Fibroblast of pulmonary artery (primary cell): ENCODE results near the gene EPSTI1.

Experiments
- DNase-seq: peaks from one replicate; pipeline ENCODE4 v3.0.0-alpha.2; 2010; ENCODE audit warnings: low read depth
- H3K4me3 ChIP-seq: replicated peaks from 2 replicates; pipeline ENCODE4 v1.5.1; 2011; ENCODE audit warnings: low read depth, mild to moderate bottlenecking, control low read depth, low read length, moderate library complexity
- TF ChIP-seq, protein P1 (sequence below): IDR thresholded peaks from 2 replicates; pipeline ENCODE4 v1.5.1; 2011; ENCODE audit warnings: mild to moderate bottlenecking, control low read depth, low read length, inconsistent platforms; ENCODE audit errors: missing control alignments

EPSTI1 gene

DNA sequence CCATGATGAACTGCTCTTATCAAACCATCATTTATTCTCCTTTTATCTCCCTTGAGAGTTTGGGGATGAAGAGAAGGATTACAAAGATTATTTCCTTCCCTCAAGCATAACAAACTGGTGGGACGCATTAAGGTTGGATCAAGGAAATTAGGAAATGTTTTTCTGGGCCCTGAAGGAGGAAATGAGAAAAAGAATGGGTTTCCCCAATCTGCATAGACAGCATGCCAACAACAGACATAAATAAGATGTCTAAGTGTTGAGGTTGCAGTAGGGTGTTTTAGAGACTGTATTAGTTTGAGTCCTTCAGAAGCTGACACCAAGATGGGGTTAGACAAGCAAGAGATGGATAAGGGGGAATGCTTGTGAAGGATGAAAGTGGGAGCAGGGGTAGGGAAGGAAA lies 7.3 kb downstream of the EPSTI1 start:
- TF ChIP-seq, protein P1, sequence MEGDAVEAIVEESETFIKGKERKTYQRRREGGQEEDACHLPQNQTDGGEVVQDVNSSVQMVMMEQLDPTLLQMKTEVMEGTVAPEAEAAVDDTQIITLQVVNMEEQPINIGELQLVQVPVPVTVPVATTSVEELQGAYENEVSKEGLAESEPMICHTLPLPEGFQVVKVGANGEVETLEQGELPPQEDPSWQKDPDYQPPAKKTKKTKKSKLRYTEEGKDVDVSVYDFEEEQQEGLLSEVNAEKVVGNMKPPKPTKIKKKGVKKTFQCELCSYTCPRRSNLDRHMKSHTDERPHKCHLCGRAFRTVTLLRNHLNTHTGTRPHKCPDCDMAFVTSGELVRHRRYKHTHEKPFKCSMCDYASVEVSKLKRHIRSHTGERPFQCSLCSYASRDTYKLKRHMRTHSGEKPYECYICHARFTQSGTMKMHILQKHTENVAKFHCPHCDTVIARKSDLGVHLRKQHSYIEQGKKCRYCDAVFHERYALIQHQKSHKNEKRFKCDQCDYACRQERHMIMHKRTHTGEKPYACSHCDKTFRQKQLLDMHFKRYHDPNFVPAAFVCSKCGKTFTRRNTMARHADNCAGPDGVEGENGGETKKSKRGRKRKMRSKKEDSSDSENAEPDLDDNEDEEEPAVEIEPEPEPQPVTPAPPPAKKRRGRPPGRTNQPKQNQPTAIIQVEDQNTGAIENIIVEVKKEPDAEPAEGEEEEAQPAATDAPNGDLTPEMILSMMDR, result no peak
- DNase-seq, result no peak
- H3K4me3 ChIP-seq, result no peak overlapping the region

DNA sequence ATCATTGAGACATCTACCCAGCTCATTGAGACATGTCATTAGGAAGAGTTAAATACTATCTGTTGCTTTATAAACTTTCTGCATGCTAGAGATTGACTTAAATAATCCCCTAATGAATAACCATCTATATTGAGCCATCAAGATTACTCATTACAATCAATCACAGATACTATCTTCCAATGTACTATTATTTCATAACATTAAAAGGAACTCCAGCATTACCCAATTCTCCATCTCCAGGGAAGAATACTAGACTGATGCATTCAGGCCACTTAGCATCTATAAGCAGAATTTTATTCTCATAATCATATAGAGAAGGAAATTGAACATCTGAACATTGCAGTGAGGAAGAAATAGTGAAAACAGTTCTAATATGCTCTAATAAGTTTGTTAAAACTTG lies 8.0 kb downstream of the EPSTI1 start:
- H3K4me3 ChIP-seq, result no peak overlapping the region

DNA sequence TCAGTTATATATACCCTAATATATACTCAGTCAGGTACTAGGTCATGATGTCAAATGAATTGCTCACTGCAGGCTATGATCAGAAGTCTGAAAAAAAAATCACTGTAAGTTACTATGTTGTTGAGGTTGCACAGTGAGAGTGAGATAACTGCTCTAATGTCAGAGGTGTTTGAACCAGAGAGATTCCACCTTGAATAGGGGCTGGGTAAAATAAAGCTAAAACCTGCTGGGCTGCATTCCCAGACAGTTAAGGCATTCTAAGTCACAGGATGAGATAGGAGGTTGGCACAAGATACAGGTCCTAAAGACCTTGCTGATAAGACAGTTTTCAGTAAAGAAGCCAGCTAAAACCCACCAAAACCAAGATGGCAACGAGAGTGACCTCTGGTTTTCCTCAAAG lies 10.2 kb downstream of the EPSTI1 start:
- H3K4me3 ChIP-seq, result no peak overlapping the region
- no peak for DNase-seq
- TF ChIP-seq, protein P1, result no peak

More for the DNA sequence above, 8.0 kb downstream of the EPSTI1 start:
- DNase-seq, result no peak
- TF ChIP-seq, protein P1, result no peak

DNA sequence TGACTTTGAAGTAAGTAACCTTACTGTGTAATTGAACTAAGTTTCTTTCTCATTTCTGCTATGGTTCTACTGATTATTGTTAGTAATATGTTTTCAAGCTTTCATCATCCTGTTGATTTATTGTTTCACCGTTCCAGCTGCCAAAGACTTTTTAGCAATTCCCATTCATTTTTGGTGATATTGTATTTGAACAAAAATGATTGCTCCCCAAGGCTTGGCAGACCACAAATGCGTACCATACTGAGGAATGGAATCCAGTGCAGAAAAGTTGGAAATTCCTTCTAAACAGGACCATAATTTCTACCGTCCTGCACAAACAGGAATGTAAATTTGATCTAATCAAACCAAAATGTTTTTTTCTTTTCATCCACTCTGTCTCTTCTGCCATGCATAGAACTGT lies 10.7 kb downstream of the EPSTI1 start:
- H3K4me3 ChIP-seq, result no peak overlapping the region
- DNase-seq, result peak; percentile 76
- TF ChIP-seq, protein P1, result no peak

DNA sequence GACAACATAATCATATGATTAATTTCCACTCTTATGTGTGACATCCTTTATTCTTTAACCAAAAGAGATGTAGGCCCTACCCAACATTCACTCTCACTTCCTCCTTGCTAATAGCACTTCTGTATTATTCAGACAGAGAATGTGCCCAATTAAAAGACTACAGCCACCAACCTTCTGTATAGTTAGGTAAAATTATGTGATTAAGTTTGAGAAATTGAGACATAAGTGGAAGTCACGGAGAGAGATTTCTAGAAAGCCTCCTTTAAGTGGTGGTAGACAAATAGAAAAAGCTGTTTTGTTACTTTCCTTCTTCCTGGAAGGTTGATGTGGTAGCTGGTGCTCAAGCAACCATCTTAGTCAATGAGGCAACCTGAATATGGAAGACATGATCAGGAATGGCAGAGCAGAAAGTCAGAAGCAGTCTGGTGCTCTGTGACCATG lies 14.8 kb downstream of the EPSTI1 start:
- no peak for DNase-seq
- TF ChIP-seq, protein P1, result no peak
- no peak overlapping the region for H3K4me3 ChIP-seq

DNA sequence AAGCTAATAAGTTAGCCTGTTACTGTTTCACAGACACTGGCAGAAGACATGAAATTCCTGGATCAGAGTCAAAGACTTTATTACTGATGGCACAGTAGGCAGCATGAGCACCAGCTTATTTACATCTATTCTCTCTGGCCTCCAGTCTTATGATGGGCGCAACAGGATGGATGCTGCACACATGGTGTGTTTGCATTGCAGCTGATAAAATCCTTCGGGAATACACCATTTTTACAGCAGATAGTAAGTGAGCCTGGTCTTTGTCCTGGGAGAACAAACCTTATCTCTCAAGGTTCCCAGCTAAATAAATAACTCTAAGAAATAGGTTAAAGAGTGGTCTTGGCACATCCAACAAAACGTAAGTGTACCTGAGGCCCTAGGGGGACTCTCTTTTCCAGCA lies 16.0 kb downstream of the EPSTI1 start:
- H3K4me3 ChIP-seq, result no peak overlapping the region
- TF ChIP-seq, protein P1, result no peak
- DNase-seq, result no peak

DNA sequence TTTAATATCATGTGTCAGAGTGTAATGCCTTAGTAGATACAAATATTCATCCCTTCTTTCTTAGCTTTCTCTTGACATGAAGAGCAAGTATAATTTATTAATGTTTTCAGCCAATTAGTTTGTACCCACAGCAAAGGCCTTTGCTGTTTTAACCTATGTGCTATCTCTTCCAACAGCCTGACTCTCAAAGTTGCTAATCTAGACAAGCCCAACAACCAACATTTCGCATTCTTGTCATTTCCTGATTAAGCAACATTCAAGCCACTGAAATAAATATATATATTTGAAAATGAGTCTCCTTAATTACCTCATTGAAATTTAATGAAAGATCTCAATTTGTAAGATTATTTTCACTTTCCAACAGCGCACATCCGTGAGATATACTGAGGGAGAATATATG lies 18.5 kb downstream of the EPSTI1 start:
- DNase-seq, result peak; percentile 50
- H3K4me3 ChIP-seq, result no peak overlapping the region
- TF ChIP-seq, protein P1, result no peak
